ENCODE results near the gene DUSP28.

DNA sequence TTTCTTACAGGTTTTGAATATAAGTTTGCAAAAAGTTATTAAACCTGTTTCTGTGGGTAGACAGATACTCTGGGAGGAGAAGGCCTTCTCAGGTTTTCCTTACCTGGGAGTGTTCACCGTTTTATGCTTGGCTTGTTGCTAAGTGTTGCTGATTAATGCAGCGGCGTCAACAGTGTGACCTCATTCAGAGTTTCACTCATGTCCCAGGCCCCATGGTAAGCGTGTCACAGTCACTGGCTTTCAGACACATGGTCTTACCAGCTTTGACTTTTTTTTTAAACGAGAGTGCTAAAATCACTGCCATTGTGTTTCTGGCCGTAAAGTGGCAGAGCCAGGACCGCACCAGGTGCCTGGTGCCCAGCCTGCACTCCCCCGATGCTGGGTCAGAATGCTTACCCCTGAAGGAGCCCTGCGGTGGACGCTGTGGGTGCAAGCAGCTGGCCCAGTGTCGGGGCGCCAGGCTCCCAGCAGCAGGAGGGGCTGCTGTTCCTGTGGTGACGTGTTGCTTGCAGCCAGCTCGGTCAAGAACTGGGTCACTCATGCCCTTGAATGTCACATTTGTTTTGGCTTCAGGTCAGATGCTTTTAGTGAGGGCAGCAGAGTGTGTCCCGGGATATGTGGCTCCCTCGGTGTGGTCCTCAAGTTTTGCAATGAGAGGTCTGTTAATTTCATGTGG lies 29.8 kb downstream of the DUSP28 start:
- TF ChIP-seq FOXK2 (IDR thresholded peaks at IDR 0.05), result no peak
- TF ChIP-seq BHLHE40 (IDR thresholded peaks at IDR 0.05; ENCODE audit: borderline replicate concordance), result no peak
- TF ChIP-seq CTBP1 (IDR thresholded peaks at IDR 0.05; ENCODE audit: borderline replicate concordance), result no peak
- TF ChIP-seq ELF4 (IDR thresholded peaks at IDR 0.05), result no peak
- no peak for TF ChIP-seq LEF1 (IDR thresholded peaks at IDR 0.05; ENCODE audit: borderline replicate concordance)
- TF ChIP-seq ARNT (IDR thresholded peaks at IDR 0.05), result no peak
- TF ChIP-seq TARDBP (IDR thresholded peaks at IDR 0.05), result no peak
- no peak for TF ChIP-seq FOXA1 (IDR thresholded peaks at IDR 0.05)

Measured in HEK293T (cell line).